ENCODE measurements around the gene ARFRP1. TPM values are rescaled to one million over a fixed set of nuclear protein-coding genes. Genes with fewer than 3 reads are reported as not detected.
A peak's percentile ranks its signal among the peaks of the same experiment; 100 is the strongest.
"Not testable (repeated sequence)": the region's sequence is repeated elsewhere in the genome, so short reads cannot be mapped to it uniquely, and the experiment has no call there.

Gene ARFRP1
- total RNA-seq, 2 experiments from 2014 or later, result 62.6 to 62.7 TPM

DNA sequence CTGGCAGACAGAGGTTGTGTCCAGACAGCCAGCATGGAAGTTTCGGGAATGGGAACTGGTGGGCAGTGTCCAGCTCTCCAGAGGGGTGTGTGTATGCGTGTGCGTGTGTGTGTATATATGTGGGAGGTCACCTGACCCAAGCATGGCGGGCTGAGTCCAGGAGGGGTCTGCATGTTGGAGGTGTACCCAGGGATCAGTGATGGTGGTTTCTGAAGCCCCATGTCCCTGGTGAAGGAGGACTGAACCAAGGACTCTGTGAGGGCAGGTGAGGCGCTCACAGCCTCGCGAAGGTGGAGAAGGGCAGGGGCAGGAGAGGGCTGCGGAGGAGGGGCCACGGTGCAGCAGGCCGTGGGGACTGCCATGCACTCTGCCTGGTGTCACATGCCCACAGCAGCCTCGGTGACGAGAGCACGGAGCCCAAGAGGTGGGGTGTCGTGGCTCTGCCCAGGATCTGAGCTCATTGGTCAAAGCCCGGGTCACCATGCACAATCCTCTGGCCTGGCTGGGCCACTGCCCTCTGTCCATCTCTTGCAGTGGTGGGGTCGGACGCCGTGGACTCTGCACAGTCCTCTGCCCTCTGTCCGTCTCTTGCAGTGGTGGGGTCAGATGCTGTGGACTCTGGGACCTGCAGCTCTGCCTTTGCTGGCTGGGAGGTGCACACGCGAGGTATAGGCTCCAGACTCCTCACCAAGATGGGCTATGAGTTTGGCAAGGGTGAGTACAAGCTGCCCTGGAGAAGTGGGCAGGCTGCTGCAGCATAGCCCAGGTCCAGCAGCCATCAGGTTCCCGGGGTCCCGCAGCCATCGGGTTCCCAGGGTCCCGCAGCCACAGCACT is 26.6 kb upstream of the ARFRP1 start:
- Mint-ChIP-seq H3K27me3 (no peaks in the 10 kb centered on the region), H3K27ac (peak overlapping the region; percentile 41), H3K36me3 (peaks cover 16% of the 10 kb centered on the region), H3K9me3 (ENCODE audit: low read depth) (no peaks in the 10 kb centered on the region), H3K4me1 (peaks cover 29% of the 10 kb centered on the region), H3K4me3 (no peak overlapping the region)
- CTCF ChIA-PET, result interaction anchor here (2.3 kb wide), 1 partner anchor 93 kb away, joined by 5 read pairs; no protein-coding TSS in a partner anchor
- no peak for ATAC-seq
- peak; percentile 40 for DNase-seq

DNA sequence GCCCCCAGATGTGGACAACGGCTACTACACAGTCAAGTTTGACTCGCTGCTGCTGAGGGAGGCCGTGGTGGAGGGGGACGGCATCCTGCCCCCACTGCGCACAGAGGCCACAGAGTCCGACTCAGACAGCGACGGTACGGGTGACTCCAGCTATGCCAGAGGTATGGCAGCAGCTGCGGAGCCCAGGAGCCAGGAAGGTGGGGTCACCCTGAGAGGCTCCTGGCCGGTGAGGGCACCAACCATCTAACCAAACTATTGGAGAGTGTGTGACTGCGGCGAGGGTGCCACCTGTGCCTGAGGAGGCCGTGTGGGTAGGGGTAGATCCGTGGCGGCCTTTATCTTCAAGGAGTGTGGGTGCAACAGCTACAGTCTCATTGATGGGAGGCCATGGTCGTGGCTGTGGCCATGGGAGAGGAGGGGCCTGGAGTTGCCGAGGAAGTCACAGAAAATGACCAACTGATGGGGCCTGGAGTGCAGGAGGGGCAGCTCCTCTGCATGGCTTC is 25.9 kb upstream of the ARFRP1 start:
- Mint-ChIP-seq H3K9me3 (ENCODE audit: low read depth) (no peaks in the 10 kb centered on the region), H3K27ac (peak overlapping the region; percentile 41), H3K27me3 (no peaks in the 10 kb centered on the region), H3K36me3 (peaks cover 18% of the 10 kb centered on the region), H3K4me1 (peaks cover 29% of the 10 kb centered on the region), H3K4me3 (no peak overlapping the region)
- CTCF ChIA-PET, result no interaction called here
- DNase-seq (no peak), ATAC-seq (no peak)

DNA sequence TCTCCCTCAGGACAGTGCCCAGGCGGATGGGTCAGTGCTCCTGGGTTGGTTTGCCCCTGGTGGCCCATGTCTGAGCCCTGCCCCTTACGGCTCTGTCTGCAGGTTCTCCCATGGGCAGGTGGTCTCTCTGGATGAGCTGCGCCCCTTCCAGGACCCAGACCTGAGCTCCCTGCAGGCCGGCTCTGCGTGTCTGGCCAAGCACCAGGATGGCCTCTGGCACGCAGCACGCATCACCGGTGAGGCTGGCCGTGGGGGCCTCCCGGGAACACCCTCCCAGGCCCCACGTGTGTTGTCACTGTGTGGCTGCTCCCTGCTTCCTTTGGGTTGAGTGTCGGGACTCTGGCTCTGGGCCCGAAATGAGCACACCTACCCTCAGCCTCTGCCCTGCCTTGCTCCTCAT is 25.3 kb upstream of the ARFRP1 start:
- CTCF ChIA-PET, result no interaction called here
- Mint-ChIP-seq H3K9me3 (ENCODE audit: low read depth) (no peaks in the 10 kb centered on the region), H3K27me3 (no peaks in the 10 kb centered on the region), H3K27ac (no peak overlapping the region), H3K4me3 (no peak overlapping the region), H3K36me3 (peaks cover 22% of the 10 kb centered on the region), H3K4me1 (peaks cover 26% of the 10 kb centered on the region)
- DNase-seq, result no peak
- ATAC-seq, result no peak

DNA sequence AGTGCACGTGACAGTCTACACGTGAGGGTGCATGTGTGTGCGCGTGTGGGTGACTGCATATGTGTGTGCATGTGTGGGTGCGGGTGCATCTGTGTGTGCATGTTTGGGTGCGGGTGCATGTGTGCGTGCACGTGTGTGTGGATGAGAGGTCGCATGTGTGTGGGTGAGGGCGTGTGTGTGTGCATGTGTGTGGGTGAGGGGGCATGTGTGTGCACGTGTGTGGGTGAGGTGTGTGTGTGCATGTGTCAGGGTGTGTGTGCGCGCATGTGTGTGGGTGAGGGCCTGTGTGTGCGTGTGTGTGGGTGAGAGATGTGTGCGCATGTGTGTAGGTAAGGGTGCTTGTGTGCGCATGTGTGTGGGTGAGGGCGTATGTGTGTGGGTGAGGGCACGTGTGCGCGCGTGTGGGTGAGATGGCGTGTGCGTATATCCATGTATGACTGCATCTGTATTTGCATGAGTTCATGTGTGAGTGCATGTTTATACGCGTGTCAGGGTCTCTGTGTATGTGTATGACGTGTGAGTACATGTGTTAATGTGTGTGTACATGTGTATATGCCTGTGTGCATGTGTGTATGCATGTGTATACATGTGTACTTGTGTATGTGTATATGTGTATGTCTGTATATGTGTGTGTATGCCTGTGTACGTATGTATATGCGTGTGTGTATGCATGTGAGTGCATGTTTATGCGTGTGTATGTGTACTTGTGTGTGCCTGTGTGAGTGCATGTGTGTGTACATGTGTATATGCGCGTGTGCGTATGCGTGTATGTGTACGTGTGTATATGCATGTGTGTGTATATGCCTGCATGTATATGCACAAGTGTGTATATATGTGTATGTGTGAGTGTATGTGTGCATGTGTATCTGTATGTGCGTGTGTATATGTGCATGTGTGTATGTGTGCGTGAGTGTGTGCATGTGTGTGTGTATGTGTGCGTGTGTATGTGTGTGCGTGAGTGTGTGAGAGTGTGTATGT is 24.6 kb upstream of the ARFRP1 start:
- Mint-ChIP-seq H3K36me3 (peaks cover 26% of the 10 kb centered on the region), H3K4me1 (peaks cover 30% of the 10 kb centered on the region), H3K4me3 (no peak overlapping the region), H3K9me3 (ENCODE audit: low read depth) (no peaks in the 10 kb centered on the region), H3K27me3 (no peaks in the 10 kb centered on the region), H3K27ac (no peak overlapping the region)
- CTCF ChIA-PET, result no interaction called here
- DNase-seq, result no peak
- ATAC-seq, result no peak

DNA sequence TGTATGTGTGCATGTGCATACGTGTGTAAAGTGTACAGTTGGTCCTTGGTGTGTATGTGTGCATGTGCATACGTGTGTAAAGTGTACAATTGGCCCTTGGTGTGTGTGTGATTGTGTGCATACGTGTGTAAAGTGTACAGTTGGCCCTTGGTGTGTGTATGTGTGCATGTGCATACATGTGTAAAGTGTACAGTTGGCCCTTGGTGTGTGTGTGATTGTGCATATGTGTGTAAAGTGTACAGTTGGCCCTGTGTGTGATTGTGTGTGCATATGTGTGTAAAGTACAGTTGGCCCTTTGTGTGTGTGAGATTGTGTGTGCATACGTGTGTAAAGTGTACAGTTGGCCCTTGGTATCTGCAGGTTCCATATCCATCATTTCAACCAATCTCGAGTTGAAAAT is 23.6 kb upstream of the ARFRP1 start:
- H3K9me3 Mint-ChIP-seq (ENCODE audit: low read depth), result no peaks in the 10 kb centered on the region
- ATAC-seq (no peak), DNase-seq (no peak)
- H3K4me3 Mint-ChIP-seq, result no peak overlapping the region
- no peak overlapping the region for H3K27ac Mint-ChIP-seq
- no peaks in the 10 kb centered on the region for H3K27me3 Mint-ChIP-seq
- peaks cover 34% of the 10 kb centered on the region for H3K36me3 Mint-ChIP-seq
- CTCF ChIA-PET, result interaction anchor here (1.0 kb wide), 1 partner anchor 133 kb away, joined by 3 read pairs; the partner anchor contains the start of gene TPD52L2
- peaks cover 33% of the 10 kb centered on the region for H3K4me1 Mint-ChIP-seq

DNA sequence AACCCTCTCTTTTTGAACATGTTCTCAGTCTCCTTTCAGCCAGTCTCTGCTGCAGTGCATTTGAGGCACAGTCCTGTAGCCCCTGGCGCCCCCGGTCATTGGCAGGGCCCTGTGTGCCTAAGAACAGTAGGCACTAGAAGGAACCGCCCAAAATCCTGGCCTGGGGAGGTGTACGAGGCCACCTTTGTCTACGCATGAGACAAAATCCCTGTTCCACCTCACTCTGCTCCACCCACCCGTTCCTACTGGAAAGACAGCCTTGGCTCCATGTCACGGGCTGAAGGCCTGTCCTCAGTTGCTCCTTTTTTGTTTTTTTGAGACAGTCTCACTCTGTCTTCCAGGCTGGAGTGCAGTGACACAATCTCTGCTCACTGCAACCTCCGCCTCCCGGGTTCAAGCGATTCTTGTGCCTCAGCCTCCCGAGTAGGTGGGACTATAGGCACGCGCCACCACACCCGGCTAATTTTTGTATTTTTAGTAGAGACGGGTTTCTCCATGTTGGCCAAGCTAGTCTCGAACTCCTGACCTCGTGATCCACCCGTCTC is 22.5 kb upstream of the ARFRP1 start:
- not testable (repeated sequence) for ATAC-seq; H3K27ac Mint-ChIP-seq; H3K9me3 Mint-ChIP-seq (ENCODE audit: low read depth); H3K4me3 Mint-ChIP-seq; H3K27me3 Mint-ChIP-seq
- DNase-seq, result peak; percentile 43
- peaks cover 43% of the 10 kb centered on the region for H3K36me3 Mint-ChIP-seq
- CTCF ChIA-PET, result interaction anchor here (0.7 to 1.0 kb wide), 3 partner anchors 13 to 134 kb away, joined by 3 to 5 read pairs (median 3); partner anchors contain the start of genes ARFRP1, TPD52L2 and ZGPAT
- peaks cover 23% of the 10 kb centered on the region for H3K4me1 Mint-ChIP-seq

DNA sequence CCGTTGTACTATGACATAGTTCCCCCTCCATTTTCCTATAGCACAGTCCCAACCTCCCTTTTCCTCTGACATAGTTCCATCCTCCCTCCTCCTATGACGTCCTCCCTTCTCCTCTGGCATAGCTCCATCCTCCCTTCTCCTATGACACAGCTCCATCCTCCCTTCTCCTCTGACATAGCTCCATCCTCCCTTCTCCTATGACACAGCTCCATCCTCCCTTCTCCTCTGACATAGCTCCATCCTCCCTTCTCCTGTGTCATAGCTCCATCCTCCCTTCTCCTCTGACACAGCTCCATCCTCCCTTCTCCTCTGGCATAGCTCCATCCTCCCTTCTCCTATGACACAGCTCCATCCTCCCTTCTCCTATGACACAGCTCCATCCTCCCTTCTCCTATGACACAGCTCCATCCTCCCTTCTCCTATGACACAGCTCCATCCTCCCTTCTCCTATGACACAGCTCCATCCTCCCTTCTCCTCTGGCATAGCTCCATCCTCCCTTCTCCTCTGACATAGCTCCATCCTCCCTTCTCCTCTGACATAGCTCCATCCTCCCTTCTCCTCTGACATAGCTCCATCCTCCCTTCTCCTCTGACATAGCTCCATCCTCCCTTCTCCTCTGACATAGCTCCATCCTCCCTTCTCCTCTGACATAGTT is 15.3 kb upstream of the ARFRP1 start:
- not testable (repeated sequence) for H3K27ac Mint-ChIP-seq, ATAC-seq, H3K4me3 Mint-ChIP-seq, H3K27me3 Mint-ChIP-seq, DNase-seq
- CTCF ChIA-PET, result interaction anchor here (0.9 kb wide), 2 partner anchors 9 to 28 kb away, joined by 4 to 5 read pairs; no protein-coding TSS in a partner anchor
- Mint-ChIP-seq H3K9me3 (ENCODE audit: low read depth) (peaks cover 15% of the 10 kb centered on the region), H3K36me3 (peaks cover 70% of the 10 kb centered on the region), H3K4me1 (peaks cover 43% of the 10 kb centered on the region)

DNA sequence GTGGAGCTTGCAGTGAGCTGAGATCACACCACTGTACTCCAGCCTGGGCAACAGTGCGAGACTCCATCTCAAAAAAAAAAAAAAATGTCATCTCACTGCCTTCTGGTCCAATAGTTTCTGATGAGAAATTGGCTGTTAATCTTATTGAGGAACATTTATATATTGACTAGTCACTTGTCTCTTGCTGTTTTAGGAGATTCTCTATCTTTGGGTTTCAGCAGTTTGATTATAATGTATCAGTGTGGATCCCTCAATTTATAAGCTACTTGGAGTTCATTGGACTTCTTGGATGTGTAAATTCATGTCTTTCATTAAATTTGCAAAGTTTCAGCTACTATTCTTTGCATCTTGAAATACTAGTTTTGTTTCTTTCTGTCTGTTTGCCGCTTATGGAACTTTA is 11.2 kb upstream of the ARFRP1 start:
- H3K4me3 Mint-ChIP-seq, result no peak overlapping the region
- DNase-seq, result no peak
- H3K9me3 Mint-ChIP-seq (ENCODE audit: low read depth), result peaks cover 14% of the 10 kb centered on the region
- no peak for ATAC-seq
- no peaks in the 10 kb centered on the region for H3K27me3 Mint-ChIP-seq
- CTCF ChIA-PET, result interaction anchor here (0.7 to 1.4 kb wide), 5 partner anchors 10 to 181 kb away, joined by 3 to 4 read pairs (median 3); no protein-coding TSS in a partner anchor
- H3K27ac Mint-ChIP-seq, result no peak overlapping the region
- peaks cover 76% of the 10 kb centered on the region for H3K36me3 Mint-ChIP-seq
- H3K4me1 Mint-ChIP-seq, result peaks cover 42% of the 10 kb centered on the region

DNA sequence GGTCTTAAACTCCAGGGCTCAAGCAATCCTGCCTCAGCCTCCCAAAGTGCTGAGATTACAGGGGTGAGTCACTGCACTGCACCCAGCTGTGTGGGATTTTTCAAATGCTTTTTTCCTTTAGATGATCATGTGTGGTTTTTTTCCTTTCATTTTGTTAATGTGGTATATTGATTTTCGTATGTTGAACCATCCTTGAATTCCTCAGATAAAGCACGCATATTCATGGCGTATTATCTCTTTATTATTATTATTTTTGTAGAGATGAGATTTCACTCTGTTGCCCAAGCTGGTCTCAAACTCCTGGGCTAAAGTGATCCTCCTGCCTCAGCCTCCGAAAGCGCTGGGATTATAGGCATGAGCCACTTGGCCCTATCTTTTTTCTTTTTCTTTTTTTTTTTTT is 7.1 kb upstream of the ARFRP1 start:
- no peak for DNase-seq
- peaks cover 42% of the 10 kb centered on the region for H3K4me1 Mint-ChIP-seq
- no peaks in the 10 kb centered on the region for H3K27me3 Mint-ChIP-seq
- ATAC-seq, result no peak
- H3K9me3 Mint-ChIP-seq (ENCODE audit: low read depth), result peaks cover 14% of the 10 kb centered on the region
- H3K36me3 Mint-ChIP-seq, result peaks cover 80% of the 10 kb centered on the region
- CTCF ChIA-PET, result no interaction called here
- H3K4me3 Mint-ChIP-seq, result no peak overlapping the region
- no peak overlapping the region for H3K27ac Mint-ChIP-seq

DNA sequence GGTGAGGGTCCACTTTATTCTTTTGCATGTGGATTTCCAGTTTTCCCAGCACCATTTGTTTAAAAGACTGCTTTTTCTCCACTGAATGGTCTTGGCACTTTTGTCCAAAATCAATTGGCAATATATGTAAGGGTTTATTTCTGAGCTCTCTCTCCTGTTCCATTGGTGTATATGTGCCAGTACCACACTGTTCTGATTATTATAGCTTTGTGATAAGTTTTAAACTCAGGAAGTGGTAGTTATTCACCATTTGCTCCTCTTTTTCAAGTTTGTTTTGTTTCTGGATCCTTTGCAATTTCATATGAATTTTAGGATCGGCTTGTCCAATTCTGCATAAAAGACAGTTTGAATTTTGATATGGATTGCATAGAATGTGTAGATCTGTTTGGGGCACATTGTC is 4.4 kb upstream of the ARFRP1 start:
- CTCF ChIA-PET, result interaction anchor here (1.8 kb wide), 1 partner anchor 10 kb away, joined by 4 read pairs; no protein-coding TSS in a partner anchor

DNA sequence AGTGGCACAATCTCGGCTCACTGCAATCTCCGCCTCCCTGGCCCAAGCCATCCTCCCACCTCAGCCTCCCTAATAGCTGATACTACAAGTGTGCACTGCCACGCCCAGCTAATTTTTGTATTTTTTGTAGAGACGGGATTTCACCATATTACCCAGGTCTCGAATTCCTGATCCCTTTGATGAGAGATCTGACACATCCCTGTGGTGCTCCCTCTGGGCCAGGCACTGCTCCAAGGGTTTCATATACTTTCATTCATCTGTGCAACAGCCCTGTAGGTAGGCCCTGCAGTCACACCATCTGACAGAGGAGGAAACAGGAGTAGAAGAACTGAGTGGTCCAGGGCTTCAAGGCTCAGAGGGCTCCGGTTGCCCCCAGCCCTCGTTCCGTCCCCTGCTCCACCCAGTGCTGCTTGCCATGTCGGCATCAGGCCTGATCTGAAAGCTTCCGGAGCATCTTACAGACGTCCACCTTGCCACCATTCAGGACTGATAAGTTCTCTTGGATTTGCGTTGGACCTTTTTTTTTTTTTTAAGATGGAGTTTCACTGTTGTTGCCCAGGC is 3.4 kb upstream of the ARFRP1 start:
- H3K4me1 Mint-ChIP-seq, result peaks cover 50% of the 10 kb centered on the region
- no peak overlapping the region for H3K4me3 Mint-ChIP-seq
- no peak for DNase-seq
- no peak overlapping the region for H3K27ac Mint-ChIP-seq
- peaks cover 5% of the 10 kb centered on the region for H3K9me3 Mint-ChIP-seq (ENCODE audit: low read depth)
- H3K36me3 Mint-ChIP-seq, result peaks cover 64% of the 10 kb centered on the region
- ATAC-seq, result no peak
- no peaks in the 10 kb centered on the region for H3K27me3 Mint-ChIP-seq
- CTCF ChIA-PET, result interaction anchor here (1.8 kb wide), 1 partner anchor 11 kb away, joined by 4 read pairs; no protein-coding TSS in a partner anchor

More for the DNA sequence above, 4.4 kb upstream of the ARFRP1 start:
- H3K27ac Mint-ChIP-seq, result no peak overlapping the region
- DNase-seq (no peak), ATAC-seq (no peak)
- H3K36me3 Mint-ChIP-seq, result peaks cover 67% of the 10 kb centered on the region
- no peak overlapping the region for H3K4me3 Mint-ChIP-seq
- H3K9me3 Mint-ChIP-seq (ENCODE audit: low read depth), result peaks cover 5% of the 10 kb centered on the region
- H3K27me3 Mint-ChIP-seq, result no peaks in the 10 kb centered on the region
- peaks cover 46% of the 10 kb centered on the region for H3K4me1 Mint-ChIP-seq

DNA sequence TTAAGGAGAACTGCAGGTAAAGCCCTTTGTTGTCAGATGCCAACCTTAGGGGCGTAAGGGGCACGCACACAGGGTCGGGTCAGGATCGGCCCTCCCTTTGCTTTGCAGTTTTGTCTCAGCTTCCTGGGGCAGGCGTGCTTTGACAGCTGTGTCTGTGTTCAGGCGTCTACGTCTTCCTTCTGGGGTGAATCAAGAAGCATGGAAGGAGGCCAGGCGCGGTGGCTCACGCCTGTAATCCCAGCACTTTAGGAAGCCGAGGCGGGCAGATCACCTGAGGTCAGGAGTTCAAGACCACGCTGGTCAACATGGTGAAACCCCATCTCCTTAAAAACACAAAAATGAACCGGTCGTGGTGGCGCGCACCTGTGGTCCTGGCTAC is 1.4 kb upstream of the ARFRP1 start:
- Mint-ChIP-seq H3K27me3 (no peaks in the 10 kb centered on the region), H3K4me1 (peaks cover 54% of the 10 kb centered on the region), H3K36me3 (peaks cover 58% of the 10 kb centered on the region), H3K4me3 (peak overlapping the region; percentile 83), H3K27ac (no peak overlapping the region), H3K9me3 (ENCODE audit: low read depth) (peaks cover under 1% of the 10 kb centered on the region)
- ATAC-seq, result no peak
- peak; percentile 40 for DNase-seq
- CTCF ChIA-PET, result interaction anchor here (0.8 to 3.9 kb wide), 4 partner anchors 28 to 348 kb away, joined by 3 to 31 read pairs (median 16); partner anchors contain the start of genes LIME1, SLC2A4RG and TPD52L2
